Measurements from ENCODE around the gene RFX4.

DNA sequence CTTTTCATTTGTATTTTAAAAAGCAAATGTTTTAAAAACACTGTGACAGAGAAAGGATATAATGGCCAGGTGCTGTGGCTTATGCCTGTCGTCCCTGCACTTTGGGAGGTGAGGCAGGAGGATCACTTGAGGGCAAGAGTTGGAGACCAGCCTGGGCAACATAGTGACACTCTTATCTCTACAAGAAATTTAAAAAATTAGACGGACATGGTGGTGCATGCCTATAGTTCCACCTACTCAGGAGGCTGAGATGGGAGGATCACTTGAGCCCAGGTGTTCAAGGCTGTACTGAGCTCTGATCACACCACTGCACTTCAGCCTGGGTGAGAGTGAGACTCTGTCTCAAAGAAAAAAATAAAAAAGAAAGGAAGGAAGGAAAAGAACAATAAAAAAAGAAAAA lies 7.8 kb downstream of the RFX4 start:
- TF ChIP-seq CTCF (IDR thresholded peaks at IDR 0.05) (no peak), POLR2AphosphoS5 (IDR thresholded peaks at IDR 0.05) (no peak)

All from upper lobe of left lung (tissue), 4 donors.